ENCODE measurements around the gene HECTD1.

GRCh38 chr14:31078766-31079165 lies 128.8 kb downstream of the HECTD1 start:
- TF ChIP-seq EZH2 (IDR thresholded peaks at IDR 0.05): no peak
- no peak for TF ChIP-seq POLR2AphosphoS5 (IDR thresholded peaks at IDR 0.05; ENCODE audit: borderline replicate concordance, low read depth, low read length)
- TF ChIP-seq FOXP2 (optimal IDR thresholded peaks at IDR 0.05; ENCODE audit: control extremely low read depth, extremely low read length, insufficient read depth): no peak

Data from SK-N-MC (cell line).